Activated B cell treated with CpG ODN at 0.5 μM for 24 hours (primary cell): ENCODE data around the gene MED1. TPM values are rescaled to one million over a fixed set of nuclear protein-coding genes. Genes with fewer than 3 reads are reported as not detected.

Experiments
- ATAC-seq: fragments of 200-7000 bp; cut with Tn5 transposase; one replicate; pipeline ENCODE4 v1.10.0; 2021; ENCODE audit warnings: low read depth, mild to moderate bottlenecking, moderate library complexity
- CTCF ChIA-PET: fragments of 350-600 bp; sonication (Branson Sonifier 250); formaldehyde crosslinking; loops from one replicate; lab custom pipeline; 2021; ENCODE audit warnings: antibody characterized with exemption; lab: Charles Lee
- POLR2A ChIA-PET: fragments of 350-600 bp; sonication (Branson Sonifier 250); formaldehyde crosslinking; loops from one replicate; lab custom pipeline; 2021; ENCODE audit warnings: antibody characterized with exemption; lab: Charles Lee
- DNase-seq: peaks from one replicate; pipeline ENCODE4 v3.0.0; 2022
- H3K27ac Mint-ChIP-seq: one replicate; pipeline ENCODE4 v1.8.0; 2020; ENCODE audit warnings: mixed read lengths
- H3K27me3 Mint-ChIP-seq: one replicate; pipeline ENCODE4 v1.8.0; 2021; ENCODE audit warnings: mixed read lengths
- H3K36me3 Mint-ChIP-seq: one replicate; pipeline ENCODE4 v1.8.0; 2021; ENCODE audit warnings: low read depth, mixed read lengths
- H3K4me1 Mint-ChIP-seq: one replicate; pipeline ENCODE4 v1.8.0; 2021; ENCODE audit warnings: mixed read lengths
- H3K4me3 Mint-ChIP-seq: one replicate; pipeline ENCODE4 v1.8.0; 2020; ENCODE audit warnings: mild to moderate bottlenecking, mixed read lengths
- H3K9me3 Mint-ChIP-seq: one replicate; pipeline ENCODE4 v1.8.0; 2020; ENCODE audit warnings: mixed read lengths
- intact Hi-C: fragments of 100-400 bp; cut with micrococcal nuclease; formaldehyde crosslinking; loops from one replicate; pipeline ENCODE4 v1.15.1; 2024
- total RNA-seq: library from RNA; stranded (reverse); gene quantifications from 2 replicates; pipeline ENCODE4 v1.2.3, GENCODE V29; 2022
- TF ChIP-seq, protein P1 (sequence below): fragments of 200-600 bp; IDR thresholded peaks from one replicate; pipeline ENCODE4 v1.8.0; 2022; ENCODE audit warnings: antibody characterized with exemption, mild to moderate bottlenecking

The MED1 gene
- total RNA-seq, 1 donor from 2014 or later: 64.3 TPM

DNA sequence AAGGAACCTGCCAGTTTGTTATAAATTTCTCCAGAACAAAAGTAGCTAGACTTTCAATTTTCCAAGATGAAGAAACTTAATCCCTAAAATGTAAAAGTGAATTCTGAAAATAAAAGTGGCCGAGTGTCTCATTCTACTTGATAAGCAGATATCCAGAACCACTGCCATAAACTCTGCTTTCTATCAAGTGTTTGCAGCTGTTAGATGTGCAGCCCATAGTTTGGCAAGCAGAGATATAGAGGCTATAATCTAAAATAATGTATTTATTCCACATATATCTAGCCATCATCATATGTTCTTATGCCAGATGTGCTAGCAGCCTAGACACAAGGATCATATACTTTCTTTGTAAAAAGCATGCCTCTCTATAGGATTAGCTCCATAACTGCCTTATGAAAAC lies 34.9 kb downstream of the MED1 start:
- ChIA-PET CTCF (no interaction called here), POLR2A (interaction anchor here (0.6 to 0.7 kb wide), 2 partner anchors 92 to 1128 kb away, joined by 3 to 5 read pairs; no protein-coding TSS in a partner anchor)
- TF ChIP-seq, protein P1, sequence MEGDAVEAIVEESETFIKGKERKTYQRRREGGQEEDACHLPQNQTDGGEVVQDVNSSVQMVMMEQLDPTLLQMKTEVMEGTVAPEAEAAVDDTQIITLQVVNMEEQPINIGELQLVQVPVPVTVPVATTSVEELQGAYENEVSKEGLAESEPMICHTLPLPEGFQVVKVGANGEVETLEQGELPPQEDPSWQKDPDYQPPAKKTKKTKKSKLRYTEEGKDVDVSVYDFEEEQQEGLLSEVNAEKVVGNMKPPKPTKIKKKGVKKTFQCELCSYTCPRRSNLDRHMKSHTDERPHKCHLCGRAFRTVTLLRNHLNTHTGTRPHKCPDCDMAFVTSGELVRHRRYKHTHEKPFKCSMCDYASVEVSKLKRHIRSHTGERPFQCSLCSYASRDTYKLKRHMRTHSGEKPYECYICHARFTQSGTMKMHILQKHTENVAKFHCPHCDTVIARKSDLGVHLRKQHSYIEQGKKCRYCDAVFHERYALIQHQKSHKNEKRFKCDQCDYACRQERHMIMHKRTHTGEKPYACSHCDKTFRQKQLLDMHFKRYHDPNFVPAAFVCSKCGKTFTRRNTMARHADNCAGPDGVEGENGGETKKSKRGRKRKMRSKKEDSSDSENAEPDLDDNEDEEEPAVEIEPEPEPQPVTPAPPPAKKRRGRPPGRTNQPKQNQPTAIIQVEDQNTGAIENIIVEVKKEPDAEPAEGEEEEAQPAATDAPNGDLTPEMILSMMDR: no peak
- Mint-ChIP-seq H3K9me3 (no peaks in the 10 kb centered on the region), H3K4me1 (no peaks in the 10 kb centered on the region), H3K4me3 (no peak overlapping the region), H3K27me3 (no peaks in the 10 kb centered on the region), H3K27ac (no peak overlapping the region), H3K36me3 (peaks cover 71% of the 10 kb centered on the region)
- intact Hi-C loops: no loop called here
- ATAC-seq (no peak), DNase-seq (no peak)

DNA sequence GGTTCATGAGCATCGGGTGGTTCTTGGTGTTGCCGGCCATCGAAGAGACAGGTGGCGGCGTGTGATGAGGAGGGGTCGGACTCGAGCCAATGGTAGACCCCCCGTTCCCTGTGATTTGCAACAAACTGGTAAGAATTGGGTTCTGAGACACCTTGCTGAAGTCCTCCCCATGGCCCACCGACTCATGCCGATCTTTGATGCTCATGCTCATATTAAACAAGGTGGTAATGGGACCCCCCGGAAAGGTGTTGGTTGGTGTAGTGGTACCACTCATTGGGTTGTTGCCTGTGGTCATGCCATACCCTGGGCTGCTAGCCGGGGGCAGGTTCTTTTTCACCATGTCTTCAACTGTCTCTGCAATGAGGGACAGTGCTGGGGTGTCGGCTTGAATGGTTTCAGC lies 40.8 kb downstream of the MED1 start:
- H3K27ac Mint-ChIP-seq: no peak overlapping the region
- intact Hi-C loops: no loop called here
- H3K27me3 Mint-ChIP-seq: no peaks in the 10 kb centered on the region
- ChIA-PET CTCF (no interaction called here), POLR2A (no interaction called here)
- peaks cover 65% of the 10 kb centered on the region for H3K36me3 Mint-ChIP-seq
- H3K4me1 Mint-ChIP-seq: no peaks in the 10 kb centered on the region
- H3K4me3 Mint-ChIP-seq: no peak overlapping the region
- DNase-seq: no peak
- no peak for ATAC-seq
- no peaks in the 10 kb centered on the region for H3K9me3 Mint-ChIP-seq
- TF ChIP-seq, protein P1: no peak

DNA sequence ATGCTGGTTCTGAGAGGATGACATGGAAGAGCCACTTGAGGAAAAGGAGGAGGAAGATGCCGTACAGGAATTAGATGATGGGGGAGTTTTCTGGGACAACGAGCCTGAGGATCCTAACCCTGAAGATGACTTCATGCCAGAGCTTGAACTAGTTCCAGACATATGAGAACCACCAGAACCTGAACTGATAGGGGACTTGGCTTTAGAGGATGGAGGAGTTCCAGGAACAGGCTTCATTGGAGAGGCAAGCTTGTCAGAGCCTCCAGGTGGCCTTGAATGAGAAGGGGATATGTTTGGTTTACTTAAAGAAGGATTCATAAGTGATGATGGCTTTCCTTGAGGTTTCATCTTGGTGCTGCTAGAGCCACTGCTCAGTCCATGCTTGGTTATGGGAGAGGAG lies 42.7 kb downstream of the MED1 start:
- Mint-ChIP-seq H3K27me3 (no peaks in the 10 kb centered on the region), H3K36me3 (peaks cover 59% of the 10 kb centered on the region), H3K4me3 (no peak overlapping the region), H3K4me1 (peaks cover 3% of the 10 kb centered on the region), H3K9me3 (no peaks in the 10 kb centered on the region), H3K27ac (no peak overlapping the region)
- DNase-seq (no peak), ATAC-seq (no peak)
- ChIA-PET CTCF (no interaction called here), POLR2A (no interaction called here)
- intact Hi-C loops: no loop called here
- TF ChIP-seq, protein P1: no peak

DNA sequence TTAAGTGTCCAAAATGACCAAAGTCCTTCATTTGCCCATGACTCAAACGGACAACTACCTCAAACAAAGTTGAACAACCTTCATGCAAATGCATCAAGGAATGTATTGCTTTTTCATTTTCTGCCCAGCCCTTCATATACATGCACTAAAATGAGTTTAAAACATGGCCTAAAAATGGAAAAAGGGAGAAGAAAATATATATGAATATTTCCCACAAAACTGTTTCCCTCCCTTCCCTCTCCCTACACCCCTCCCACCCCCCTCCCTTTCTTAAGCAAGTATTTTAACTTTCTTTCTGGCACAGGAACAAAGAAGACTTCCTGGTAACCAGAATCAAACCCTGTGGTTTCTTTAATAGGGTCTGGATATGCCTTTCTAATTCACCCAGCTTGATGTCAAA lies 44.1 kb downstream of the MED1 start:
- Mint-ChIP-seq H3K27ac (no peak overlapping the region), H3K27me3 (no peaks in the 10 kb centered on the region), H3K4me3 (no peak overlapping the region), H3K36me3 (peaks cover 56% of the 10 kb centered on the region), H3K4me1 (peaks cover 6% of the 10 kb centered on the region), H3K9me3 (no peaks in the 10 kb centered on the region)
- TF ChIP-seq, protein P1: no peak
- ChIA-PET POLR2A (interaction anchor here (0.6 kb wide), 1 partner anchor 207 kb away, joined by 3 read pairs; no protein-coding TSS in a partner anchor), CTCF (no interaction called here)
- no peak for DNase-seq
- ATAC-seq: no peak
- intact Hi-C loops: no loop called here

DNA sequence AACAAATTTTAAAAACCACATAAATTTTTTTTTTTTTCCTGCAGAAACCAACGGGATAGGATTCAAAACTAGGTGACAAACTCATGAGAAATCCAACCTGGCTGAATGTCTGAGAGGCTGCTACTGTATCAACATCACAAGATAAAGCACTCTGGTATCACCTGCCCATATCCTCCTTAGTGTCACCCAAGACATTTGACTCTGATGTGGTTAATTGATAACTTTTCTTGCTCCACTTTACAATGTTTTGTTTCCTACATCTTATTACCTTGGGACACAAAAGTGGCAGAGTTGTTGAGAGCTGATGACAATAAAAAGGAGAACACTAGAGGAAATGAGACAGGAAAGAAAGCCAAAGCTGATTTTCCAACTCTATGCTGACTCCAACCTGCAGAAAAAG lies 45.6 kb downstream of the MED1 start:
- Mint-ChIP-seq H3K4me3 (no peak overlapping the region), H3K36me3 (peaks cover 48% of the 10 kb centered on the region), H3K9me3 (no peaks in the 10 kb centered on the region), H3K4me1 (peaks cover 10% of the 10 kb centered on the region), H3K27ac (no peak overlapping the region), H3K27me3 (no peaks in the 10 kb centered on the region)
- TF ChIP-seq, protein P1: no peak
- intact Hi-C loops: no loop called here
- POLR2A ChIA-PET: interaction anchor here (0.7 kb wide), 2 partner anchors 70 to 97 kb away, joined by 3 read pairs; no protein-coding TSS in a partner anchor
- ATAC-seq (no peak), DNase-seq (no peak)
- CTCF ChIA-PET: no interaction called here
